HUES6 (cell line): Measurements from ENCODE around the gene MCTP1.
"Not testable (repeated sequence)": the region's sequence is repeated elsewhere in the genome, so short reads cannot be mapped to it uniquely, and the experiment has no call there.

Experiments used
- H3K27ac ChIP-seq: 2 replicates; pipeline ENCODE4 v1.7.0; 2013; ENCODE audit warnings: low read depth, mild to moderate bottlenecking, low read length, inconsistent platforms
- H3K27me3 ChIP-seq: 2 replicates; pipeline ENCODE4 v1.6.1; 2013; ENCODE audit warnings: low read length; ENCODE audit not compliant: control insufficient read depth, insufficient read depth
- H3K36me3 ChIP-seq: 2 replicates; pipeline ENCODE4 v1.6.1; 2013; ENCODE audit warnings: low read length; ENCODE audit not compliant: control insufficient read depth, insufficient read depth
- H3K4me1 ChIP-seq: 2 replicates; pipeline ENCODE4 v1.6.1; 2013; ENCODE audit warnings: low read length; ENCODE audit not compliant: control insufficient read depth, insufficient read depth
- H3K4me3 ChIP-seq: 2 replicates; pipeline ENCODE4 v1.5.1; 2013; ENCODE audit warnings: low read depth, low read length
- H3K9ac ChIP-seq: one replicate; pipeline ENCODE4 v1.6.1; 2013; ENCODE audit warnings: mild to moderate bottlenecking, low read length
- H3K9me3 ChIP-seq: 2 replicates; pipeline ENCODE4 v1.6.1; 2013; ENCODE audit warnings: low read depth, low read length; ENCODE audit not compliant: control insufficient read depth, insufficient read depth

MCTP1 gene

GRCh38 chr5:95221234-95221633, 63.7 kb downstream of the MCTP1 start:
- no peaks in the 10 kb centered on the region for H3K9me3 ChIP-seq
- no peak overlapping the region for H3K27ac ChIP-seq
- no peak overlapping the region for H3K4me3 ChIP-seq
- H3K9ac ChIP-seq = no peak overlapping the region
- no peaks in the 10 kb centered on the region for H3K27me3 ChIP-seq
- H3K4me1 ChIP-seq = peaks cover 6% of the 10 kb centered on the region; the same call in 1 of the 2 replicates
- H3K36me3 ChIP-seq = no peaks in the 10 kb centered on the region

GRCh38 chr5:95220381-95220780, 64.5 kb downstream of the MCTP1 start:
- H3K4me1 ChIP-seq = peaks cover 6% of the 10 kb centered on the region; the same call in 1 of the 2 replicates
- H3K27ac ChIP-seq = no peak overlapping the region
- no peak overlapping the region for H3K4me3 ChIP-seq
- H3K36me3 ChIP-seq = no peaks in the 10 kb centered on the region
- no peaks in the 10 kb centered on the region for H3K27me3 ChIP-seq
- H3K9ac ChIP-seq = no peak overlapping the region
- no peaks in the 10 kb centered on the region for H3K9me3 ChIP-seq

- Histone ChIP-seq H3K9ac (no peak overlapping the region), H3K4me3 (no peak overlapping the region), H3K36me3 (no peaks in the 10 kb centered on the region), H3K27ac (no peak overlapping the region), H3K9me3 (no peaks in the 10 kb centered on the region), H3K4me1 (peaks cover 6% of the 10 kb centered on the region; the same call in 1 of the 2 replicates), H3K27me3 (no peaks in the 10 kb centered on the region)
These were observed 65.5 kb downstream of the MCTP1 start for GRCh38 chr5:95219411-95219810.

- peaks cover 6% of the 10 kb centered on the region; the same call in 1 of the 2 replicates for H3K4me1 ChIP-seq
- H3K36me3 ChIP-seq = no peaks in the 10 kb centered on the region
- H3K27me3 ChIP-seq = no peaks in the 10 kb centered on the region
- H3K9ac ChIP-seq = no peak overlapping the region
- H3K27ac ChIP-seq = no peak overlapping the region
- no peaks in the 10 kb centered on the region for H3K9me3 ChIP-seq
- H3K4me3 ChIP-seq = no peak overlapping the region
These were observed 67.0 kb downstream of the MCTP1 start for GRCh38 chr5:95217881-95218280.

GRCh38 chr5:95217351-95217750, 67.5 kb downstream of the MCTP1 start:
- Histone ChIP-seq H3K4me1 (peaks cover 6% of the 10 kb centered on the region; the same call in 1 of the 2 replicates), H3K4me3 (no peak overlapping the region)

GRCh38 chr5:95216136-95216955, 68.5 kb downstream of the MCTP1 start:
- H3K9ac ChIP-seq = no peak overlapping the region
- H3K4me1 ChIP-seq = peaks cover 6% of the 10 kb centered on the region; the same call in 1 of the 2 replicates
- H3K36me3 ChIP-seq = no peaks in the 10 kb centered on the region
- H3K9me3 ChIP-seq = no peaks in the 10 kb centered on the region
- H3K4me3 ChIP-seq = no peak overlapping the region
- no peak overlapping the region for H3K27ac ChIP-seq
- no peaks in the 10 kb centered on the region for H3K27me3 ChIP-seq

More at GRCh38 chr5:95217351-95217750, 67.5 kb downstream of the MCTP1 start:
- Histone ChIP-seq H3K36me3 (no peaks in the 10 kb centered on the region), H3K27ac (no peak overlapping the region), H3K9me3 (no peaks in the 10 kb centered on the region), H3K9ac (no peak overlapping the region), H3K27me3 (no peaks in the 10 kb centered on the region)

GRCh38 chr5:95207811-95208210, 77.1 kb downstream of the MCTP1 start:
- not testable (repeated sequence) for H3K9ac ChIP-seq, H3K27ac ChIP-seq, H3K4me1 ChIP-seq, H3K9me3 ChIP-seq, H3K27me3 ChIP-seq, H3K36me3 ChIP-seq, H3K4me3 ChIP-seq

- H3K36me3 ChIP-seq = no peaks in the 10 kb centered on the region
- no peaks in the 10 kb centered on the region for H3K27me3 ChIP-seq
- H3K9ac ChIP-seq = no peak overlapping the region
- H3K9me3 ChIP-seq = no peaks in the 10 kb centered on the region
- no peak overlapping the region for H3K4me3 ChIP-seq
- no peak overlapping the region for H3K27ac ChIP-seq
- H3K4me1 ChIP-seq = peaks cover 8% of the 10 kb centered on the region; the same call in 1 of the 2 replicates
These were observed 90.0 kb downstream of the MCTP1 start for GRCh38 chr5:95194856-95195255.

GRCh38 chr5:95191330-95191729, 93.6 kb downstream of the MCTP1 start:
- Histone ChIP-seq H3K4me1 (no peaks in the 10 kb centered on the region), H3K9ac (no peak overlapping the region), H3K9me3 (no peaks in the 10 kb centered on the region; the same call in 1 of the 2 replicates), H3K4me3 (no peak overlapping the region), H3K27ac (no peak overlapping the region), H3K27me3 (no peaks in the 10 kb centered on the region), H3K36me3 (no peaks in the 10 kb centered on the region)

- no peak overlapping the region for H3K9ac ChIP-seq
- H3K4me3 ChIP-seq = no peak overlapping the region
- no peak overlapping the region for H3K27ac ChIP-seq
These were observed 100.0 kb downstream of the MCTP1 start for GRCh38 chr5:95184924-95185323.

GRCh38 chr5:95181644-95182043, 103.2 kb downstream of the MCTP1 start:
- Histone ChIP-seq H3K9ac (no peak overlapping the region), H3K27ac (no peak overlapping the region), H3K4me1 (peaks cover 21% of the 10 kb centered on the region), H3K36me3 (no peaks in the 10 kb centered on the region), H3K9me3 (no peaks in the 10 kb centered on the region), H3K4me3 (no peak overlapping the region), H3K27me3 (no peaks in the 10 kb centered on the region)

More at GRCh38 chr5:95184924-95185323, 100.0 kb downstream of the MCTP1 start:
- Histone ChIP-seq H3K4me1 (peaks cover 5% of the 10 kb centered on the region; the same call in 1 of the 2 replicates), H3K36me3 (no peaks in the 10 kb centered on the region), H3K9me3 (no peaks in the 10 kb centered on the region; the same call in 1 of the 2 replicates), H3K27me3 (no peaks in the 10 kb centered on the region)
